ELF-1 (cell line): Measurements from ENCODE around the gene RNF19B.
"Not testable (repeated sequence)": the region's sequence is repeated elsewhere in the genome, so short reads cannot be mapped to it uniquely, and the experiment has no call there.

Experiments
- DNase-seq: peaks from one replicate; pipeline ENCODE4 v3.0.0-alpha.2; 2016; ENCODE audit warnings: low read depth, low spot score

RNF19B gene, protein sequence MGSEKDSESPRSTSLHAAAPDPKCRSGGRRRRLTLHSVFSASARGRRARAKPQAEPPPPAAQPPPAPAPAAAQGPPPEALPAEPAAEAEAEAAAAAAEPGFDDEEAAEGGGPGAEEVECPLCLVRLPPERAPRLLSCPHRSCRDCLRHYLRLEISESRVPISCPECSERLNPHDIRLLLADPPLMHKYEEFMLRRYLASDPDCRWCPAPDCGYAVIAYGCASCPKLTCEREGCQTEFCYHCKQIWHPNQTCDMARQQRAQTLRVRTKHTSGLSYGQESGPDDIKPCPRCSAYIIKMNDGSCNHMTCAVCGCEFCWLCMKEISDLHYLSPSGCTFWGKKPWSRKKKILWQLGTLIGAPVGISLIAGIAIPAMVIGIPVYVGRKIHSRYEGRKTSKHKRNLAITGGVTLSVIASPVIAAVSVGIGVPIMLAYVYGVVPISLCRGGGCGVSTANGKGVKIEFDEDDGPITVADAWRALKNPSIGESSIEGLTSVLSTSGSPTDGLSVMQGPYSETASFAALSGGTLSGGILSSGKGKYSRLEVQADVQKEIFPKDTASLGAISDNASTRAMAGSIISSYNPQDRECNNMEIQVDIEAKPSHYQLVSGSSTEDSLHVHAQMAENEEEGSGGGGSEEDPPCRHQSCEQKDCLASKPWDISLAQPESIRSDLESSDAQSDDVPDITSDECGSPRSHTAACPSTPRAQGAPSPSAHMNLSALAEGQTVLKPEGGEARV

DNA sequence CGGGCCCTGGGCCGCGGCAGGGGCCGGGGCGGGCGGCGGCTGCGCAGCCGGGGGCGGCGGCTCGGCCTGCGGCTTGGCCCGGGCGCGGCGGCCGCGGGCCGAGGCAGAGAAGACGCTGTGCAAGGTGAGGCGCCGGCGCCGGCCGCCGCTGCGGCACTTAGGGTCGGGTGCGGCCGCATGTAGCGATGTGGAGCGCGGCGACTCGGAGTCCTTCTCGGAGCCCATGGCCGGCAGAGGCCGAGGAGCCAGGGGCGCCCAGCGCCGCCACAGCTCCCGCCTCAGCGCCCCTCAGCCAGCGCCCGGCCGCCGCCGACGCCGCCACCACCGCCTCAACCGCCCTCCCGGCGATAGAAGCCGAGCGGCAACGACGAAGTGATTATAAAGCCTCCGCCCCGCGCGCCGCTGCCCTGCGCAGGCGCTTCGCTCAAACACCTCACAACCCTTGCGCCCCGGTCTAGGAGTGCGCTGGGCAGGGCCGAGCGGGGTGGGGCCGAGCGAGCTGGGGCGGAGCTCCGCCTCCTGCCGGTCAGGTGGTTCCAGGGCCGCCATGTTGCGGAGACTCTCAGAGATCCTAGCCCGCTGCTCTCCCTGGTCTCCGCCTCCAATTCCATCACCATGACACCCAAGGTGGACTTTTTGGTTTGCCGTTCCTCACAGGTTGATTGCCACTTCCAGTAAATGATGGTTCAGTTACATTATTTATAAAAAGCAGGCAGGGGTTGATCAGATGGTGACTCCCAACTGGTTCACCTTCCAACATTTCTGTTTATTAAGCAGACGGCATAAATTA, at the start of gene RNF19B:
Gene RNF19B, minus strand, starts transcription at position 349 of the 790 bp plus-strand sequence. Its CDS starts 124 bp downstream, at position 225.
- peak; percentile 97 for DNase-seq

GRCh38 chr1:33013791-33014190, 49.2 kb upstream of the RNF19B start:
- no peak for DNase-seq

DNA sequence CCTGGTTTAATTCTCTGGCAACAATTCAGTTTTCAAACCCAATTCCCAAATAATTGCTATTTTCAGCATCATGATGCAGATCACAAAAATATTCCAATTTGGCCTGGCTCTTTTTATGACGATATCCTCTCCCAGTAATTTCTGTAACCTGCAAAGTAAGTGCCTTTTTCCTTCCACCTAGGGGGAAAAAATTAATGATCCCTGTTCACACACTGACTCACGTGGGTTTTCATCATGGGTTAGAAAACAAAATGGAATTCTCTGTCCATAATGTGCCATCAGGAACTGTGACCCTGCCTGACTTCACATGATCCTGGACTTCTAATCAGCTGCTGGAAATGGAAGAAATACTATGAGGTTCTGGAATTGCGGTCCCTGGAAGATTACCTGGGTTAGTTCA, 47.6 kb upstream of the RNF19B start:
- no peak for DNase-seq

DNA sequence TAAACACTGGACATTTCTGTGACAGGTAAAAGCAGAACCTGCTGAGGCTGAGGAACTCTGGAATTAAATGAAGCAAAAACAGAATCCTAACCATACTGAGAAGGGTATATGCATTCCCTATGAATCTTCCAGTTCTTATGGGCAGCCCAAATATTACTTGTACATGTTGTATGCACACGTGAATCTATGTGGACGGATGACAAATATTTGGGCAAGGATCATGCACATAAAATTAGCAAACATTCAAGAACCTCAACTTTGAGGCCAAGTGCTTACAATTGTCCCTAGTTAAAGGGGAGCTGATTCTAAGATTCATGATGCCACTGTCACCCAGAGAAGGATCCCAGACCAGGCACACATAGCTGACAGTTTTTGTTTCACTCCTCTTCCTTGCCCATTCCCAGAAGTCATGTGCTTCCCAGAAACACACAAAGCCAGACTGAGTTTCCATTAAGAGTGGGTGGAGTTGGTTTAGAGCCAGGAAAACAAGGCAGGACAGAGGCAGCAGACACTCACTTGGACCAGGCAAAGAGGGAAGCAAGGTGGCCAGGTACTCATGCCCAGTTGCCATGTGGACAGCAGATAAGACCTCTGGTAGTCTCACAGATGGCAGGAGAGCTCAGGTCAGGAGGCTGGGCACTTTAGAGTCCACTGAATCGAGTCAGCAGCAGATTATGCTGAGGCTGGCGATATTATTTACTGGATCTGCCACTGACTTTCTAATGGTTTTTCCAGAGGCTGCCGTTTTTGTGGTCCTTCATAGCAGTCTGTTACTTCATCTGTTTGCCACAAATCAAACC, 46.5 kb upstream of the RNF19B start:
- DNase-seq = no peak

GRCh38 chr1:33009561-33009960, 45.0 kb upstream of the RNF19B start:
- DNase-seq = no peak

DNA sequence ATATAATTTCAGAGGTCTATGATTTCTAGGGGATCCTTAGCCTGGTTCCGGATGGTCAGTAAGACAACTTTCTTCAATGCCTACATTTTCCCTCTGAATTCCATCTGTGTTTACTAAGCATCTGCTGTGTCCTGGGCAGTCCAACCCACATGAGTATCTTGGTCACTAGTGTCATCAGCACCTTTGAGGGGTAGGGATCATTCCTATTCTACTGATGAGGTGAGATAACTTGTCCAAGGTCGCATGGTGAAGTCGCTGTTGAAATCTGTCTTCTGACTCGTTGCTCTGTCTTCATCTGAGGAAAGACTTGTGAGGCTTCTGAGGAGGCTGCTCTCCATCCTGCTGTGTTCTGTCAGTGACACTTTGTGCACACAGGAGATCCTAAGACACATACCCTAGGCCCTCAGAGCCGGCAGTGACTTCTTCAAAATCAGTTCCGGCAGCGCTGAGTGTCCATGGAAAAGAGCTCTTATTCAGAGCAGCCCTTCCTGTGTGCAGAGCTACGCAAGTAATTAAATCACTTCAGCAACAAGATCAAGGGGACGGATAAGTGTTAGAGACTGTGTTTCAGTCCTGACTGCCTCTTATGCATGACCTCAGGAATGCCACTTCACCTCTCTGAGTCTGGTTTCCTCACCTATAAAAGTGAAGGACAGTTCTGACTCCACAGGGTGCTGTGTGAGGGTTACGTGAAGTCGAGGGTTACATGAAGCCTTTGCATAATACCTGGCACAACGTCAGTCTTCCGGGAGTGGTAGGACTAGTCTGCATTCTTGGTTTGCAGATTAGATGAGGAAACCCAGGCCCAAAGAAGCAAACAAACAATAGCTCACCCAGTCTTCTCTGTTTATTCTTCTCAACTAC, 43.7 kb upstream of the RNF19B start:
- no peak for DNase-seq

GRCh38 chr1:33007190-33008050, 42.8 kb upstream of the RNF19B start:
- DNase-seq = peak; percentile 56

GRCh38 chr1:33005838-33006421, 41.3 kb upstream of the RNF19B start:
- no peak for DNase-seq

- DNase-seq = no peak
These were observed 40.7 kb upstream of the RNF19B start for GRCh38 chr1:33005117-33005837.

DNA sequence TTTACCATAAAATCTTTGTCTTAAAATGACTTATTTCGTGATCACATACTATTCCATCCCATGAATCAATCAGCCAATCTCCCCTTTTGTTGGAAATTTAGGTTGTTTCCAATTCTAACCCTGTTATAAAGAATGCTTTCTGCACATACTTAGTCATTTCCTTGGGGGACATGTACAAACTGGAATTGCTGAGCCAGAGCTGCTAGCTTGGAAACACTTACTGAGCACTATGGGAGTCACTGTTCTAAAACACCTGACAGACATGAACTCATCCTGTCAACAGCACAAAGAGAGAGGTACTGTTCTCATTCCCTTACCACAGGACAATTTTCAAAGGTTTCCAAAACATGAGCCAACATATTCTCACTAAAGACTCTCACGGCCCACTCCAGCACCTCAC, 40.0 kb upstream of the RNF19B start:
- DNase-seq = no peak

GRCh38 chr1:33003657-33004056, 39.0 kb upstream of the RNF19B start:
- no peak for DNase-seq

DNA sequence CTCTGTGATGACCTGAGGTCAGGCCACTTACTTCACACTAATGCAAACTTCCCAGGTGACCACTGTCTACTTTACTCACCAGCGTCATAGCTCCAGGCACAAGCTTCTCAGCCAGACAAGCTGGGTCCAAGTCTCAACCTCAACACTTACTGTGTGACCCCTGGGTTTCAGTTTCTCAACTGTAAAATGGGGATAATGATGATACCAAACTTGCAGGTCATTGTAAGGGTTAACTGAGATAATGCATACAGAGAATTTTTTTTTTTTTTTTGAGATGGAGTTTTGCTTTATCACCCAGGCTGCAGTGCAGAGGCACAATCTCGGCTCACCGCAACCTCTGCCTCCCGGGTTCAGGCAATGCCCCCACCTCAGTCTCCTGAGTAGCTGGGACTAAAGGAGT, 37.4 kb upstream of the RNF19B start:
- DNase-seq = no peak

GRCh38 chr1:33001282-33001681, 36.7 kb upstream of the RNF19B start:
- no peak for DNase-seq

DNA sequence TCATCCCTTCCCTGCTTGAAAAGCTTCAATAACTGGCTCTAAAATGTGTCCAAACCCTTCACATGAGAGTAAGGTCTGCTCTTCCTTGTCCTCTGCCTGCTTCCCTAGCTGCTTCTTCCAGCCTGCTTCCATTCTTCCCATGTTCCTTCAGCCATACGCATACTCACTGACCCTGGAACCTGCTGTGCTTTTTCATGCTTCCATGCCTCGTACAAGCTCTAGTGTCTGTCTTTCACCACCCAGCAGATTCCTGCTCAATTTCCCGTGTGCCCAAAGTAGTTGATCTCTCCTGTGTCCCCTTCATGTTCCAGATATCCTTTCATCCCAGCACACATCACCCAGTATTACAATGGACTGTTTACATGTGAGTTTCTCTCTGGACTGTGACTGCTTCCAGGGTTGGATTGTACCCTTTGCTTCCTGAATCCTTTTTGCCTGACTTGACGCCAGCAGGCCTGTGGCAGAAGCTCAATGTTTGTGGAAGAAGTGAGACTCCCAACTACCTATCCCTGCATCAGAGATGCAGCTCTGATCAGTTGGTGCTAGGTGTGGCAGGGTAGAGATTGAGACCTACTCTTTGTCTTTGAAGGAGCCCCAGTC, 35.9 kb upstream of the RNF19B start:
- no peak for DNase-seq

- no peak for DNase-seq
These were observed 34.4 kb upstream of the RNF19B start for GRCh38 chr1:32998997-32999396.

DNA sequence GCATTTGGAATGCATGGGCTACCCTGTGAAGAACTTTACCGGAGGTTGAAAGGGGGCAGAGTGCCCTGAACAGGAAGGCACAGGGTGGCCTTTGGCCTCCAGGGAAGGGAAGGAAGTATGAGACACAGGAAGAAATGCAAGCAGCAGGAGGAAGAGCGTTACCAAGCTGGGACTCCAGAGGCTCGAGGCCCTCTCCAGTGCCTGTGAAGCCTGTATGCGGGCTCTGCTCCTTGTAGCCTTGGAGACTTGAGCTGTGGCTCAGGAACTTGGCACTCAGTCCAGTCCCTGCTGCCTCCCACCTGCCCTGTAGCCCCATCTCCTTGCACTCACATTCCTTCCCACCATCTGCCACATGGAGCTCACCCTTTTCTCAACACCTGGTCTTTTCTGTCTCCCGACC, 33.5 kb upstream of the RNF19B start:
- no peak for DNase-seq

GRCh38 chr1:32997381-32997891, 32.8 kb upstream of the RNF19B start:
- no peak for DNase-seq

DNA sequence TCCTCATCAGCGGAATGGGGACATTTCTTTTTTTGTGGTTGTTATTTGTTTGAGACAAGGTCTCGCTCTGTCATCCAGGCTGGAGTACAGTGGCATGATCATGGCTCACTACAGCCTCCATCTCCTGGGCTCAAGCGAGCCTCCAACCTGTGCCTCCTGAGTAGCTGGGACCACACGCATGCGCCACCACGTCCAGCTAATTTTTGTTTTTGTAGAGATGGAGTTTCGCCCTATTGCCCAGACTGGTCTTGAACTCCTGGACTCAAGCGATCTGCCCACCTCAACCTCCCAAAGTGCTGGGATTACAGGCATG, 28.7 kb upstream of the RNF19B start:
- DNase-seq = not testable (repeated sequence)
